ENCODE results near the gene CCL8.

The CCL8 gene

DNA sequence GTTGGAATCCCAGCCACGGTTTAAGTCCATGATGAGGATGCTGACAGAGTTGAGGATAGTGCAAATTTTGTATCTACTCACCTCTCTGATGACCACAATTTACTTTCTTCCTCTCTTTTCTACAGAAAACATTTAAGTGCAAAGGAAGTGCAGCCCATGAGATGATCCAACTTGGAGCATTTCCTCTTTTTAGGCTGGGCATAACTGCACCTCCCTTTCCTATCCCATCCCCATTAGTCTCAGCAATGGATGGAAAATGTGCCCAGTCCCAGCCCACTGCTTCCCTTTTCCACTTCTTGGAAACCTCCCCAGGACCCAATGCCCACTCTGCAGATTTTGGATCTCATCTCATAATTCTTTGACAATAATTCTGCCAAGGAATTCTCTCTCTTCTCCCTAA, 16.6 kb upstream of the CCL8 start:
- no peak overlapping the region for H3K4me3 ChIP-seq (ENCODE audit: low read depth, low read length)
- TF ChIP-seq, protein P1, sequence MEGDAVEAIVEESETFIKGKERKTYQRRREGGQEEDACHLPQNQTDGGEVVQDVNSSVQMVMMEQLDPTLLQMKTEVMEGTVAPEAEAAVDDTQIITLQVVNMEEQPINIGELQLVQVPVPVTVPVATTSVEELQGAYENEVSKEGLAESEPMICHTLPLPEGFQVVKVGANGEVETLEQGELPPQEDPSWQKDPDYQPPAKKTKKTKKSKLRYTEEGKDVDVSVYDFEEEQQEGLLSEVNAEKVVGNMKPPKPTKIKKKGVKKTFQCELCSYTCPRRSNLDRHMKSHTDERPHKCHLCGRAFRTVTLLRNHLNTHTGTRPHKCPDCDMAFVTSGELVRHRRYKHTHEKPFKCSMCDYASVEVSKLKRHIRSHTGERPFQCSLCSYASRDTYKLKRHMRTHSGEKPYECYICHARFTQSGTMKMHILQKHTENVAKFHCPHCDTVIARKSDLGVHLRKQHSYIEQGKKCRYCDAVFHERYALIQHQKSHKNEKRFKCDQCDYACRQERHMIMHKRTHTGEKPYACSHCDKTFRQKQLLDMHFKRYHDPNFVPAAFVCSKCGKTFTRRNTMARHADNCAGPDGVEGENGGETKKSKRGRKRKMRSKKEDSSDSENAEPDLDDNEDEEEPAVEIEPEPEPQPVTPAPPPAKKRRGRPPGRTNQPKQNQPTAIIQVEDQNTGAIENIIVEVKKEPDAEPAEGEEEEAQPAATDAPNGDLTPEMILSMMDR (IDR thresholded peaks at IDR 0.05; ENCODE audit: insufficient read depth, low read depth, low read length, missing control alignments): no peak
- DNase-seq (ENCODE audit: low read depth): no peak

GRCh38 chr17:34303606-34304005, 15.6 kb upstream of the CCL8 start:
- no peak for DNase-seq (ENCODE audit: low read depth)
- no peak overlapping the region for H3K4me3 ChIP-seq (ENCODE audit: low read depth, low read length)
- TF ChIP-seq, protein P1 (IDR thresholded peaks at IDR 0.05; ENCODE audit: insufficient read depth, low read depth, low read length, missing control alignments): no peak

DNA sequence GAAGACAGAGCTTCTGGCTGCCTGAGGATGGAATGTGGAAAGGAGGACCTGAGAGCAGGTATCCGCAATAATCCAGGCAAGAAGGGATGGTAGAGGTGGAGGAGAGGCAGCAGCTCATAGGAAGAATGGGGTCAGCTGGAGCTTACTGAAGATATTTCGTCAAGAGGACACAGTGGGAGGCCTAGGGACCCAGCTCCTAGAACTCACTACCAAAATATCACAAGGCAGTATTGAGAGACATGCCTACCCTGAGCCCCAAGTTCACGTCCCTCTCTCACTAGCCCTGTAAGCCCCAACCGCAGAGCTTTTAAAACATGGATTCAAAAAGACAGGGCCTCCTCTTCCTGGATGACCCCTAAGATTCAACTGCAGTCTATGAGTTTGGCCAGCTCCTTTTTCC, 14.2 kb upstream of the CCL8 start:
- TF ChIP-seq, protein P1 (IDR thresholded peaks at IDR 0.05; ENCODE audit: insufficient read depth, low read depth, low read length, missing control alignments): no peak
- no peak overlapping the region for H3K4me3 ChIP-seq (ENCODE audit: low read depth, low read length)
- no peak for DNase-seq (ENCODE audit: low read depth)

GRCh38 chr17:34305606-34306005, 13.6 kb upstream of the CCL8 start:
- TF ChIP-seq, protein P1 (IDR thresholded peaks at IDR 0.05; ENCODE audit: insufficient read depth, low read depth, low read length, missing control alignments): no peak
- DNase-seq (ENCODE audit: low read depth): no peak
- no peak overlapping the region for H3K4me3 ChIP-seq (ENCODE audit: low read depth, low read length)

- H3K4me3 ChIP-seq (ENCODE audit: low read depth, low read length): no peak overlapping the region
- no peak for DNase-seq (ENCODE audit: low read depth)
- TF ChIP-seq, protein P1 (IDR thresholded peaks at IDR 0.05; ENCODE audit: insufficient read depth, low read depth, low read length, missing control alignments): no peak
These were observed 12.8 kb upstream of the CCL8 start for GRCh38 chr17:34306466-34306865.

DNA sequence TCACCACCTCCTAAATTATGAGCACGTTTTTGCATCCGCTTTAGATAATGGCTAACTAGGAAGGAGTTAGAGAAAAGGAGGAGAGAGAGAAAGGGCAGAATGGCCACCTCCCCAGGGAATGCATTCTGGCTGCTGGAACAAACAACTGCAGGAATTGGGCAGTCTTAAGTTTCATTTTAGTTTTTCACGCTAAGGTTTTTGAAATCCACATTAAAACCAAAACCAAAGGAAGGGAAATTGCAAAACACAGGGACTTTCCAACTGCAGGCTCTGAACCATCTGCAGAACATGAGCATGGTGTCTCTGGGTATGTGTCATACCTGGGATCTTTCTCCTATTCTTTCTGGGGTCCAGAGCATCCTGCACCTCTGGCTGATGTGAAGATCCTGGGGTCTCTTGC, 12.1 kb upstream of the CCL8 start:
- H3K4me3 ChIP-seq (ENCODE audit: low read depth, low read length): no peak overlapping the region
- peak; percentile 28 for DNase-seq (ENCODE audit: low read depth)
- TF ChIP-seq, protein P1 (IDR thresholded peaks at IDR 0.05; ENCODE audit: insufficient read depth, low read depth, low read length, missing control alignments): no peak

- no peak overlapping the region for H3K4me3 ChIP-seq (ENCODE audit: low read depth, low read length)
- TF ChIP-seq, protein P1 (IDR thresholded peaks at IDR 0.05; ENCODE audit: insufficient read depth, low read depth, low read length, missing control alignments): no peak
- no peak for DNase-seq (ENCODE audit: low read depth)
These were observed 10.9 kb upstream of the CCL8 start for GRCh38 chr17:34308371-34308770.
